ENCODE measurements around the gene CEP41.

DNA sequence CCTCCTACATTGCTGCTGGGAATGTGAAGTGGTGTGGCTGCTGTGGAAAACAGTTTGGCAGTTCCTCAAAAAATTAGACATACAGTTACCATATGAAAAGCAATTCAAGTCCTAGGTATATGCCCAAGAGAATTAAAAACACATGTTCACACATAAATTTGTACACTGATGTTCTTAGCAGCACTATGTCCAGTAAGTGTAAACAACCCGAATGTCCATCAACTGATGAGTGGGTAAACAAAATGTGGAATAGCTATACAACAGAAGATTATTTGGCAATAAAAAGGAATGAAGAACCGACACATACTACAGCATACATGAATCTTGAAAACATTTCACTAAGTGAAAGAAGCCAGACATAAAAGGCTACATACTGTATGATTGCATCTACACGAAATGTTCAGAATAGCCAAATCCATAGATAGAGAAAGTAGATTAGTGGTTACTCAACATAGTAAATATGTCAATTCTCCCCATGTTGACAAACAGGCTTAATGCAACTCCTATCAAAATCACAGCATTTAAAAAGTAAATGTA lies 17.2 kb downstream of the CEP41 start:
- TF ChIP-seq CTCF (IDR thresholded peaks at IDR 0.05) (no peak), POLR2A (IDR thresholded peaks at IDR 0.05) (no peak)
